NCI-H146 (cell line): ENCODE results near the gene SLC24A3.

Source experiments
- DNase-seq: peaks from one replicate; lab custom pipeline; 2025; lab: John Stamatoyannopoulos, UW

SLC24A3 gene

DNA sequence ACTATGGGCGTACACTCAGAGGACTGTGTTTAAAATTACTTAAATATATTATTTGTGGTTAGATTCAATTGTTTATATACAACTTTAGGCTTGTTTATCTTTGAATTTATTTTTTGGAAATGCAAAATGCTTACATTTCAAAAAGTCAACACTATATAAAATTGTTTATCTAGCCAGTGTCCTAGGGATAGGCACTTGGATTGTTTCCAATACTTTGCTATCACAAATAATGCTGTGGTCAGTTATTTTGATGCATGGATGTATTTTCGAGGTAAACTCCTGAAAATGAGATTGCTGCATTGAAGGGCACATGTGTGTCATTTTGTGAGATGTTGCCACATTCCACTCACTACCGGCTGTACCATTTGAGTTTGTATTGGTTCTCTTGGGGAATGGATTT, 213.9 kb downstream of the SLC24A3 start:
- DNase-seq, result no peak

DNA sequence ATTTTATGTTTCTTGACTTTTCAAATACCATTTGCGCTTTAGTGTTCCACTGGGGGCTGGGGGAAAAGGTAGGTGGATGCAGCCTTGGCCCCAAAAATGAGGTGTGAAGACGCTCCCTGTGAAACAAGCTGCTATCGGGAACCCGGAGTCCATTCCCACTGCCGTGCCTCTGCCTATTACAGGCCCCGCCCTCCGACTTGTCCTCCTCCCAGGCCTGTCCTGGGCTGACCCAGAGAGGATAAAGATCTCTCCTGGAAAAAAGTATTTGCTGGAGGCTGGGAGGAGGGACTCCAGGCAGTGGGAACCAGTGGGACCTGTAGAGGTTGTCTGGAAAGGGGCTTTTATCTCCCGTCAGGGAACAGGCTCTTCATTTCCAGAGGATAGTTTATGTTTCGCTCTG, 215.0 kb downstream of the SLC24A3 start:
- DNase-seq, result no peak

DNA sequence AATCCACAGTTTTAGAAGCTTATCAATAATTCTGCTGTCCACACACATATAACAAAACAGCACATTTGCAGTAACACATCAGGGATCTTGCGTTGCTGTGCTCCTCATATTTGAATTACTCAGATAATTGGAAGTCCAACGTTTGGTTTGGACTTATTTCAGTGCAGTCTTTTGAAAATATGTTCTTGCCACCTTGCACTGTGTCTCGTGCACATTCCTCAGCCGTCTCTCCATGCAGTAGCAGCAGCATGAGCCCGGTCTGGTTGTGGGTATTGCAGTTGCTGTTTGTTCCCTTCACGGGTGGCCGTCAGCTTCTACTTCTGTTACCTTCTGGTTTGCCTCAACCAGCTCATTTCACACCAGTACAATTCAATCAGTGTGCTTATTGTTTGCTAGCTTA, 215.5 kb downstream of the SLC24A3 start:
- DNase-seq, result no peak

DNA sequence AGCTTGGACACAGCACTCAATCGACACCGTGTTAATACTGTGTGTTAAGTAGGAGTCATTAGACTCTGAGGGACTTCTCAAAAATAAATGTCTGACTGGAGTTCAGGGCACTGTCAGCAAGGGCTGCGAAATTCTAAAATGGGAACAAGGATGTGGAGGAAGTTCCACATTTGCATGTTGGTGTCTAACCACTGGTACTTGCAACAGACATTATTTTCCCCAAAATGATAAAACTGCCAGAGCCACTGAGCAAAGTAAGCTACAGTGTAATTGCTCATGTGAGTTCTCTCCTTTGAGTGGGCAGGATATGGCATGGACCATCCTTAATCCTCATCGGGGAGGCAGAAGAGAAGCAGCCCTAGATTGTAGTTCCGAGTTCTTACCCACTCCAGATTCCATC, 215.9 kb downstream of the SLC24A3 start:
- no peak for DNase-seq

DNA sequence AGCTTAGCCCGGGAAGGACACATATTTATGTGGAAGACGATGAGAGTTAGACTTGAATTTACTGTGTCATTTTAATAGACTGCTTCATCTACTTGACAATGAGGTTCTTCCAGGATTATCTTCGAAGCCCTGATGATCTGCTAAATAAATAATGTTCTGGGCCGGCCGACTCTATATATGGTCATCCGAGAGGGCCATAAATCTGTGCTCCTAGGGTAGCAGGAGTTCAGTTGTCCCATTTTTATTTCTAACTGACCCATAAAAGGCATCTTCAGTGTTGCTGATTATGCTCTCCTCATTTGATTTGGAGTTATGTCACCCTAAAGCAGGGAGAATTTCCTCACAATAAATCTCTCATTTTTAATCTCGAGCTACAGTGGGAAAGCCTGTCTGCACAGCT, 217.1 kb downstream of the SLC24A3 start:
- DNase-seq, result no peak

DNA sequence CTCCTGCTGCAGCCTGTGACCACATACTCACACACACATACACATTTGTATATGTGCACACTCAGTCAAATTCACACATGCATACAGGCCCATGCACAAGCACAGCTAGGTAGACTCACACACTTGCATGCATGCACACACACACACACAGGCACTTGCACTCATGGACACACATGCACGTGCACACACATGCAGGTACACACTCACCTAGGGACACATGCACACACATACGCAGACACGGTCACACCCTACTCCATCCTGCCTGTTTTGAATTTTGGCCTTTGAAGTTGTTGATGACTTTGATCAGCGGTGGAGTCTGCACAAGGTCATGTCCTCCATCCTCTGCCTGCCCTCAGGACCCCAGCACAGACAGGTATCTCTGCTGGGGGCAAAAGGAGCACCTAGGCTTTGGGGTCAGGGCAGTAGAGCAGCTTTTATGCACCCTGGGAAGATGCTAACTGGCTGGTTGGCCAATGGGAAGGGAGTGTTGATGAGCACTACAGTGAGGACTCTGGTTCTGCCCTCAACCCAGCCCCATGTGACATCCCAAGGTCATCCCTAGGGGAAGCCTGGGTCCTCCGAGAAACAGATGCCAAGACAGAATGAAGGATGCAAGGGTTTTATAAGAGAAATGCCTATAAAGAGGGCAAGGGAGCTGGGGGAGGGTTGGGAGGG, 218.3 kb downstream of the SLC24A3 start:
- DNase-seq, result no peak

DNA sequence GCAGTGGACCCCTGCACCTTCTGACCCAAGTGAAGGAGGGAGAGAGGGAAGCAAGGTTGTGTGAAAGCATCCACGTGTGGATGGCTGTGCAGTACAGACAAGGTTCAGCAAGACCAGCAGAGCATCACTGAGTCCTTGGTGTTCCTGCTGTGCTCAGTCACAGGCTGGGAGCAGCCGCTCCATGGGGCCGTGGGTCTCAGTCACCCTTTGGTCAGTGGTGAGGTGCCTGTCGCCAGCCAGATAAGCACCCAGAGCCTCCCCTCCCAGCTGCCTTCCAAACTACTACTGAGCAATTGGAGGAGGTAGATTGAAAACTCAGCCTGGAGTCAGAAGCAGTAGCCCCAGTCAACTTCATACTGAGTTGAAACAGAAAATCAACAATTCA, 218.9 kb downstream of the SLC24A3 start:
- DNase-seq, result no peak

DNA sequence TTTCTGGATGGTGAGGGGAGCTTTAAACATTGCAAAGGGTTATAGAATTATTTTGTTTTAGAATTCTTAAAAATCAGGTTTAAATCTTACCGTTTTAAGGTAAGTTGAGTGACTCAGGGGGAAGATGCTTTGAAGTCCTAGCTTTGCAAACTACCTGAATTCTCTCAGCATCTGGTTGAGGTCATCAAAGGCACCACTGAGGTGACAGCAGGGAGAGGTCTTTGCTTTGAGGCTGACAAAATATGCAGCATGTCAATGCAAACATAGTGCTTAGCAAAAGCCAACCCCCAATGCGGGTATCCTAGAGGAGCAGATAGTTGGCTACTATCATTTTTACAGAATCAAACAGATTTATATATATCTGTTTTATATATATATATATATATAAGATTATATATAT, 219.5 kb downstream of the SLC24A3 start:
- DNase-seq, result no peak

DNA sequence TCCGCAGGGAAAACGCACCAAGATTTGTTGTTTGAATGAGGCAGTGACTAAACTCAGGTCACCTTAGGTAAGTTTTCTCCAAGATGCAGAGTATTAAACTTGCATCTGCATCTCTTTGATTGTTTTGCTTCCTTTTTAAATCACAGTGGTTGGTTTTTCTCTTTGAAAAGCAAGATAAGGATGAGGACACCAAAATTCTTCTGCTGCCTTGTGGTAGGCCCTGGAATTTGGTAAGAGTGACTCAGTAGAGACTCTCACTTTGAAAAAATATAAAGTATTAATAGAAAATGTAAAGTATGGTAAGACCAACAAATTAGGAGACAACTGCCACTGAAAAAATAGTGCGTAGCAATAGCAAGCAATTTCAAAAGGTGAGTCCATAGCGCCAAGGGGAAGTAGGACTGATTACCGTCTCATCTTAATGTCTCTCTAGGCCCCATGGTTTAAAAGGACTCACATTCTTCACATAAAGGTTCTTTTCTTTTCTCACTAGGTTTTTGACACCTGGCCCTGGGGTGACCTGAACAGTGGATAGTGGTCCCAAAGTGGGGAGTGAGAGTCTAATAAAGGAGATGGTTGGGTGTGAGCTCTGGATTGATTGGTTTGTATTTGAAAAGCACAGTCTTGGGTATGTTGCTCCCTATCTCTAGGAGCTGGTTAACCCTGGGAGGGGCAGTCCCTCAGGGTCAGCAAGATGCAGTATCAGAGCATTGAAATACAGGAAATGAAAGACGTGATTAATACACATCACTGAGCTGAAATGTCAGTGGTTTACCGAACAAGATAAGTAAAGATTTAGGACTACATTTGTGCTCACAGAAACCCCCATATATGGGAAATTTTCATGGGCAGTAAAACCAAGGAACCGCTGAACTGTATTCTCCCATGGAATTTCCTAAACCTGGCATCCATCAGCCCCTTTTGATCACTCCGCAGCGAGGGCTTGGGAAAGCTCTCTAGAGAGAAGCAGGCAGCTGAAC, 221.2 kb downstream of the SLC24A3 start:
- DNase-seq, result no peak

DNA sequence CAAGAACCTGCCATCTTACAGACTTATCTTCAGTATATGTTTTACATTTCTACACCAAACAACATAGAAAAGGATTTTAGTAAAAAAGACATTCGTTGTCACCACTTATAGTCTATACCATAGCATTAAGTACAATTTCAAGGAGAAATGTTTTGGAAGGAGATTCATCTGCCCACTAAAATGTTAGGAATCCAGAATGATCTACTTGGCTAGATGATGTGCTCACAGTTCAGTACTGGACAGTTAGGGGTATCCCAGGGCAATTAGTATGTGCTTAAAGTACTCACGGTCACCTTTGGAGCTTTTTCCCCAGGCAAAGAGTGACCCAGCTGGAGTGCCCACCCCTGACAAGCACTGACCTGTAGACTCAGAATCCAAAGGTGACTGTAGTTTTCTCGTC, 222.9 kb downstream of the SLC24A3 start:
- no peak for DNase-seq

DNA sequence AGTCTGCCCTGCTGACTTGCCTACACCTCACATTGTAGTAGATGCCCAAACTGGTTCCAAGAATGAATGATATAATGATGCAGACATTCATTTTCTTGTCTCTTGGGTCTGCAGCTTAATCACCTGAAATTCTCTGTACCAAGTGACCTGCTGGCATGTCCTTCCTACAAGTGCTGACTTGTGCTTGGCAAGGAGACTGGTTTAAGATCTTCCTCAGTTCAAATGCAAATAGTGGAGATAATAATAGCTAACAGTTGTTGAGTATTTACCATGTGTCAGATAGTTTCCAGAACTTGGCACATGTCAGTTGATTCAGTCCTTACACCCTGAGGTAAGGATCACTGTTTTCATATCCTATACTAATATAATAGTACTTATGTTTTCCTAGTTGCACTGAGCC, 223.4 kb downstream of the SLC24A3 start:
- no peak for DNase-seq

DNA sequence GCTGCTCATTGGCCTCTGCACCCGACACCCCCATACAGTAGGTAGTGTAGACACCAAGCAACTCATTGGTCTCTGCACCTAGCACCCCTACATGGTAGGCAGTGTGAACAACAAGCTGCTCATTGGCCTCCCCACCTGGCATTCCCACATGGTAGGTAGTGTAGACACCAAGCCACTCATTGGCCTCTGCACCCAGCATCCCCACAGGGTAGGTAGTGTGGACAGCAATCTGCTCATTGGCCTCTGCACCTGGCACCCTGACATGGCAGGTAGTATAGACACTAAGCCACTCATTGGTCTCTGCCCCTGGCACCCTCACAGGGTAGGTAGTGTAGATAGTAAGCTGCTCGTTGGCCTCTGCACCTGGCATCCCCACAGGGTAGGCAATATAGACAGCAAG, 226.0 kb downstream of the SLC24A3 start:
- DNase-seq, result no peak

DNA sequence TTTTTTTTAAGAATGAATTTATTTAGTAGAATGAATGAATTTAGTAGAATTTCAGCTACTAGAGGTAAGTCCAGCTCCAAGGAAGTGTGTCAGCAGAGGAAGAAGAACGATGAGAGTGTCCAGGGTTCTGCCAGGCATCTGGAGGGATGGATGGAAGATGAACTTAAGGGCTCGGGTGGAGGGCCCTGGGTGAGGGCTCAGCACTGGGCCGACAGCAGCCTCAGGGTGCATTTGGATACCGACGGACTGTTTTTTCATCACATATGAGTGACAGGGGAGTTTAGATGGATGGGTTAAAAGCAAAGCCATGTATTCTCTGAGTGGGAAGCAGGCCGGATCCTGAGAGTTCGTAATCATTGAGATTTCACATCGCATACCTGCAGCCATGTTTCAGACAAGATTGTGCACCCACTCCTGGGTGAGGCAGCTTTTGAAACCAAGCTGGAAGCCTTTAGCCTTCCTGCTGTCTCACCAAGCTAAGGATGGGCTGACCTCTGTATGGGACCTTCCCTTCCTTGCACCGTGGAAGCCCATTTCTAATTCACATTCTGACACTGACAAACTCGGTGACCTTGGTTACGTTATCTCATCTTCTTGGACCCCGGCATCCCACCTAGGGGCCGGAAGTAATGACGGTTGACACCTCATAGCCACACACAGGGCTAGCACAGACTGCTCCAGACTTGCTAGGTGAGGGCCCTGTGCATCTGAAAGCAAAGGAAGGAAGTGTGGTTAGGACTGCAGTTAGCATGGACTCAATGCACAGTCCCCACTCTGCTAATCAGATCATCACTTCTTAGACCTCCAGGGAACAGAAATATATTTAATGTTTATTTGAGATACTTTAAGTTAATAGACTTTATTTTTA, 228.5 kb downstream of the SLC24A3 start:
- no peak for DNase-seq

DNA sequence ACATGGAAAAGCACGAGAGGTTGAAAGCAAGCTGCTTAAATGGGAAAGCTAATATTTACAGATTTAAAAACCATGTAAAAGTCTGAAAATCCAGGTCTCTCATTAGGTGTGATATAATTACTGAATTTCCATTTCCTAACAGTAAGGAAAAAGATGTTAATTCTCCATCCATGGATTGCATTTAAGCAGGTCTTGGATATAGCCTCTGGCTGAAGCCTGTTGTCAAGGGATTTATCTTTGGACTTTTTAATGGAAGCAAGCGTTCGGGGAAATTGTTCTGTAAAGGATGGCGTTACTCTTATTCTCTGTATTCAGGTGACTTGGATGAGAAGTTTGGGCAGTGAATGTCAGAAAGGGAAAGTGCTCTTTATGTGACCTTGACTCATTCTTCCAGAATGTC, 233.8 kb downstream of the SLC24A3 start:
- DNase-seq, result no peak

DNA sequence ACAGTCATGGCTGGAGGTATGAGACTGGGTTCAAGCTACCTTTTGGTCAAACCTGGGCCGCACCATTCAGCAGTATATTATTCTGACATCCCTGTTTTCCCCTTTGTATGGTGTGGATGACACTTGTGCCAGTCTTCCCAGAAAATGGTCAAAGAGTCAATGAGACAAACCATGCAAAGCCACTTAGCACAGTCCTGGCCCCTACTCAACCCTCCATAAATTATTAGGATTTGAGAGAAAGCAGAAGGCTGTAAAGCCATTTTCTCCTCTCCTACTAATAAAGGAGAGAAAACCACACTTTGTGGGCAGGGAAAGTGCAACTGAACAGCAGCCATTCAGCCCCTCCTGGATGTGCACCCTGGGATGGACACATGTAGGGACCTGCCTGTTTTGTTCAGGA, 236.2 kb downstream of the SLC24A3 start:
- no peak for DNase-seq

DNA sequence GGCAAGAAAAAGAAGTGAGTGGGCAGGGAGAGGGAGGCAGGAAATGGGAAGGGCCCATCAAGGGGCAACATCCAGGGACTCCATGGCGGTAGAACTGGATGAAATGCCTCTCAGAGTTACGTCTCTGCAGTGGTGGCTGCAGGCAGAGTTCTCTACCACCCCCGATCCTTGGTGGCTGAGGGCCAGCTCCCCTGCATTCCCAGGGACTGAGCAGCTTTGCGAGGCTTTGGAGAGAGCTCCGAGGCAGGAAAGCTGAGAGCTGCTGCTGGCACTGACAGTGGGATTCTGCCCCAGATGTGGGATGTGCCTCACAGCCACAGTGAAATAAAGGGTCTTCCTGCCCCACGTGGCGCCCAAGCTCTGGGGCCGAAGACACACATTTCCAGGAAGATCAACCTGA, 236.6 kb downstream of the SLC24A3 start:
- no peak for DNase-seq

DNA sequence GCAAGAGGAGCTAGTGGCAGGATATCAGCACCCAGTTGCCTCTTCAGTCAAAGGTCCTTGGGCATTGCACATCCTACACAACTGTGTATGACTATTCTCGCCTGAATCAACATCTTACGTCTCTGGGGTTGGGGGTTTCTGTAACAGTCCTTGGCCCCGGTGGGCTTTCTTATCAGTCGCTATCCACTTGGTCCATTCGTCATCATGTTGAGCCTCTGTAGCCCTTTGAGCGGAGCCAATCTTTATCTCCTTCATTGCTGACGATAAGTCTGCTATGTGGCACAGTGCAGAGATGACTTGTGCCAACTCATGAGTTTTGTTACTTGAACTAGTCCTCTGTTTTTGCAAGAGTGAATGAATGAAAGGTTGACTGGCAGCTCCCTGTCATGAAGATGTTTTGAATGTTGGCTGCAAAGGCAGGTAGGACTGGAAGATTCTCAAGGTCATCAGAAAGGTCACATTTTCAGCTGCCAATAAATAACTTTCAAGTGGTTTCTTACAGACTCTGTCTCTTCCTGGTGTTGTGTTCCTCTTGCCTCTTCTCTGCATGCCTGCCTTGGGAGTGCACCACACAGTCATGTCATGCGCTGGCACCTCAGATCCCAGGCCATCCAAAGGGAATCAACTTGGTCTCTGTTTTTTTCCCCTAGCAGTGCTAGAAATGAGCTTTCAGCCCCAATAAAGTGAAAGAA, 238.9 kb downstream of the SLC24A3 start:
- DNase-seq, result no peak

DNA sequence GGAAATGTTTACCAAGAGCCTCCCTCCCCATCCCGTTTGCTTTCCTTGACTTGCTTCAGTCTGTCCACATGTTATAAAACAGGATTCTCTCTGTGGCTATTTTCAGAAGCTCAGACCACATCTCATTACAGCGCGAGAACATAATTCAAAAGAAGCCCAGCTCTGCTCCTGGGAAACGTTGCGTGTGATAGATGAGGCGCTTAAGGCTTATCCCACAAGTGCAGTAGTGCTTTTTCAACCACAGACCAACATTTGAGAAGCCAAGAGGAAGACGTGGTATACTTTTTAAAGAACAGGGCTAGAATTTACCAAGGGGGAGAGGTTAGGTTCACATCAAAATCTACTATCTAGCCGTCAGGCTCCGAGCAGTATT, 239.5 kb downstream of the SLC24A3 start:
- no peak for DNase-seq

DNA sequence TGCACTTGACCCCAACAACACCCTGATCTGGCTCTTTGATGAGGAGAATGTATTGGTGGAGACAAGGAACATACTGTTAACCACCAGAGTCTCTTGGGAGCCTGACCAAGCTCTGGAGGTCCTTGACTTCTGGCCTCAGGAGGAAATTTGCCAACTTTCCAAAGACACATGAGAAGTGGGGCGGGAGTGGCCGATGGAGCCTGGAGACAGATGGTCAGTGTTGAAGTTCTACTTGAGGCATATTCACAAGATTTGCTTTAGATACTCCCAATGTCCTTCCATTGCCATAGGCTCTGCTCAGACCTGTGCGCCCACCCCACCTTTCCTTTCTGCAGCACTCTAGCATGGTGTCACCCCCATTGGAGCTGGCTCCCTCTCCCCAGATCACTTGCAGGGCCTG, 241.0 kb downstream of the SLC24A3 start:
- no peak for DNase-seq

DNA sequence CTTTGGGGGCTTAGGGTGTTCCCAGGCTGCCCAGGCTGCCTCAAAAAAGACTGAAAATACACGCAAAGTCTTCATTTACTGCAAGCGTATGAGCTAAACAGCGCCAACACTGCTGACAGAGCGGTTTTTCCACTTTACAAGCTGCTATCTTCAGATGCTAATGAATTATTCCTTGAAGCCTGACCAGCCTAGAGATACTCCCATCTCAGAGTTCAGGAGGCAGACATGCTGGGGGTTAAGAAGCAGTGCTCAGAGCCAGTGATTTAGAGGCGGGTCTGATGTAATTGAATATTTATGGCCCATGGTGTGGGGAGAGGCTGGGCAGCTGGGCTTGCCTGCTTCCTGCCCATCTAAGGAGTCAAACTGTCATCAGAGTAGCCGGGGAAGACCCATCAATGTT, 241.4 kb downstream of the SLC24A3 start:
- no peak for DNase-seq

DNA sequence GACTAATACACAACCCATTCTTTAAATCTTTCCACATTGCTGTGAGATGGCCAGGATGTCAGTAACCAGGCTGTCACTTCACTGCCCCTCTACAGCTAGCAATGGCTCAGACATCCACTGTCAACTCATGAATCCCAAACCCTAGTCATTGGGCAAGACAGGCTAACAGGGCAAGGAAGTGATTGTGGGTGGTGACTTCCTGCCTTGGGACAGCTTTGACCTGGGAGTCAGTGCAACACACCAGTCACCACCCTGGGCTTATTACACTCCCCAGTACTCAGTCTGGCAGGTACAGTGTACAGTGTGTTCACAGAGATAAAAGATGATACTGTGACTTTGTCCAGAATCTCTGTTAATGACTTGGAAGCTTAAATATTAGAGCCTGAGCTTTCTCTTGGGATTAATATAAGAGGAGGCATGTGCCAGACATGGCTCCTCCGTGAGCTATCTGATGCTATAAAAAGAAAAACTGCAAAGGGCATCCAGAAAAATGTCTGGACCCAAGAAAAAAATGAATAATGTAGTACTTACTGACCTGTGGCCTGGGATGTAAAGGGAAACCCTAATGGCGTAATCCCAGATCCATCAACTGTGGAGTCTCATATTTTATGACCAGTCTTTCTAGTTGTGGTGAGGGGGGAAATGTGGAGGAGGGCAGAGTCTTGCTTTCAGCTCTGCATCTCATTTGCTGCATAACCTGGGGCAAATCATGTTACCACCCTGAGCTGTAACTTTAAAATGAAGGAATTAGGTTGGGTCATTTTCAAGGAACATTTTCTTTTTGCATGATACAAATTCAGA, 244.4 kb downstream of the SLC24A3 start:
- no peak for DNase-seq
